Endothelial cell (in vitro differentiated cells): ENCODE results near the gene CPE. TPM values are rescaled to one million over a fixed set of nuclear protein-coding genes. Genes with fewer than 3 reads are reported as not detected.

ENCODE experiments used
- DNase-seq: peaks from one replicate; pipeline ENCODE4 v3.0.0; 2021; ENCODE audit warnings: low spot score
- H3K27ac Mint-ChIP-seq: one replicate; pipeline ENCODE4 v1.8.0; 2021; ENCODE audit warnings: mixed read lengths, inconsistent platforms; ENCODE audit not compliant: unreplicated experiment
- H3K27me3 Mint-ChIP-seq: one replicate; pipeline ENCODE4 v1.8.0; 2021; ENCODE audit warnings: mild to moderate bottlenecking, moderate library complexity, mixed read lengths, inconsistent platforms; ENCODE audit not compliant: unreplicated experiment
- H3K36me3 Mint-ChIP-seq: one replicate; pipeline ENCODE4 v1.8.0; 2021; ENCODE audit warnings: mild to moderate bottlenecking, low read depth, mixed read lengths, inconsistent platforms; ENCODE audit not compliant: unreplicated experiment
- H3K4me1 Mint-ChIP-seq: one replicate; pipeline ENCODE4 v1.8.0; 2021; ENCODE audit warnings: mild to moderate bottlenecking, mixed read lengths, inconsistent platforms; ENCODE audit not compliant: unreplicated experiment
- H3K4me3 Mint-ChIP-seq: one replicate; pipeline ENCODE4 v1.8.0; 2021; ENCODE audit warnings: mild to moderate bottlenecking, mixed read lengths, inconsistent platforms; ENCODE audit not compliant: unreplicated experiment
- H3K9me3 Mint-ChIP-seq: one replicate; pipeline ENCODE4 v1.8.0; 2021; ENCODE audit warnings: mixed read lengths, inconsistent platforms; ENCODE audit not compliant: unreplicated experiment
- CTCF ChIP-seq: fragments of 200-600 bp; sonication (generic); IDR thresholded peaks from one replicate; pipeline ENCODE4 v1.5.0; 2021; ENCODE audit warnings: antibody characterized with exemption; ENCODE audit not compliant: unreplicated experiment
- total RNA-seq: library from RNA; stranded (reverse); fragmentation: NEBNext Ultra II Directional; extraction: Animal tissue kit (Norgen Biotek cat#: 25700); gene quantifications from one replicate; pipeline ENCODE4 v1.2.1, GENCODE V29; 2021; ENCODE audit not compliant: unreplicated experiment

Gene CPE
- total RNA-seq, 1 donor from 2014 or later = 2.3 TPM

GRCh38 chr4:165345666-165346417, 33.0 kb upstream of the CPE start:
- Mint-ChIP-seq H3K9me3 (no peaks in the 10 kb centered on the region), H3K27ac (no peak overlapping the region), H3K4me3 (no peak overlapping the region), H3K36me3 (no peaks in the 10 kb centered on the region), H3K4me1 (no peaks in the 10 kb centered on the region), H3K27me3 (no peaks in the 10 kb centered on the region)
- TF ChIP-seq CTCF = no peak
- DNase-seq = no peak

GRCh38 chr4:165347647-165348569, 30.9 kb upstream of the CPE start:
- Mint-ChIP-seq H3K27ac (no peak overlapping the region), H3K4me1 (no peaks in the 10 kb centered on the region), H3K9me3 (no peaks in the 10 kb centered on the region), H3K36me3 (no peaks in the 10 kb centered on the region), H3K4me3 (no peak overlapping the region), H3K27me3 (no peaks in the 10 kb centered on the region)
- no peak for TF ChIP-seq CTCF
- DNase-seq = no peak

- no peak for DNase-seq
- H3K27ac Mint-ChIP-seq = no peak overlapping the region
- H3K4me1 Mint-ChIP-seq = no peaks in the 10 kb centered on the region
- H3K27me3 Mint-ChIP-seq = no peaks in the 10 kb centered on the region
- H3K9me3 Mint-ChIP-seq = no peaks in the 10 kb centered on the region
- TF ChIP-seq CTCF = no peak
- no peaks in the 10 kb centered on the region for H3K36me3 Mint-ChIP-seq
- H3K4me3 Mint-ChIP-seq = no peak overlapping the region
These were observed 27.3 kb upstream of the CPE start for GRCh38 chr4:165351359-165352130.

GRCh38 chr4:165355900-165356300, 22.9 kb upstream of the CPE start:
- Mint-ChIP-seq H3K4me3 (no peak overlapping the region), H3K9me3 (no peaks in the 10 kb centered on the region), H3K27me3 (no peaks in the 10 kb centered on the region), H3K4me1 (no peaks in the 10 kb centered on the region), H3K36me3 (no peaks in the 10 kb centered on the region), H3K27ac (no peak overlapping the region)
- no peak for TF ChIP-seq CTCF
- DNase-seq = peak; percentile 38
